ENCODE measurements around the gene SELENBP1.

Gene SELENBP1

GRCh38 chr1:151336556-151336955 is 35.9 kb downstream of the SELENBP1 start:
- no peak for DNase-seq

GRCh38 chr1:151334822-151335221 is 37.7 kb downstream of the SELENBP1 start:
- Histone ChIP-seq H3K9me3 (ENCODE audit: control extremely low read depth in 1 of 5, control insufficient read depth in 4 of 5, insufficient read depth in 2 of 5, low read depth in 1 of 5, low read length in 4 of 5) (no peaks in the 10 kb centered on the region), H3K36me3 (ENCODE audit: control insufficient read depth in 4 of 4, insufficient read depth in 4 of 4, low read length in 3 of 4) (no peaks in the 10 kb centered on the region), H3K27me3 (replicated peaks in 2 of 5; ENCODE audit: control insufficient read depth in 4 of 5, insufficient read depth in 5 of 5, low read length in 4 of 5) (no peaks in the 10 kb centered on the region), H3K4me3 (ENCODE audit: control insufficient read depth in 1 of 7, extremely low read depth in 1 of 7, insufficient read depth in 4 of 7, low read depth in 2 of 7, low read length in 6 of 7) (no peak overlapping the region), H3K27ac (ENCODE audit: insufficient read depth in 1 of 2, low read depth in 1 of 2, low read length in 2 of 2, poor library complexity in 1 of 2, severe bottlenecking in 2 of 2) (no peak overlapping the region), H3K4me1 (ENCODE audit: control extremely low read depth in 1 of 4, control insufficient read depth in 4 of 4, insufficient read depth in 4 of 4, low read length in 3 of 4) (no peaks in the 10 kb centered on the region)
- POLR2A ChIA-PET, result no interaction called here
- WGBS (ENCODE audit: insufficient coverage), result 83% methylated on average over 1 of the region's 5 CpGs
- no peak for DNase-seq
- CTCF ChIA-PET, result interaction anchor here (28.0 kb wide), 1 partner anchor 22 kb away, joined by 644 read pairs; the partner anchor contains the start of gene PI4KB

More at GRCh38 chr1:151336556-151336955, 35.9 kb downstream of the SELENBP1 start:
- Histone ChIP-seq H3K4me3 (ENCODE audit: control insufficient read depth in 1 of 7, extremely low read depth in 1 of 7, insufficient read depth in 4 of 7, low read depth in 2 of 7, low read length in 6 of 7) (no peak overlapping the region), H3K36me3 (ENCODE audit: control insufficient read depth in 4 of 4, insufficient read depth in 4 of 4, low read length in 3 of 4) (peaks cover 0 to 2% (median under 1%) of the 10 kb centered on the region in 4 experiments), H3K27ac (ENCODE audit: insufficient read depth in 1 of 2, low read depth in 1 of 2, low read length in 2 of 2, poor library complexity in 1 of 2, severe bottlenecking in 2 of 2) (peak overlapping the region in 1 of 2 experiments; percentile 7), H3K4me1 (ENCODE audit: control extremely low read depth in 1 of 4, control insufficient read depth in 4 of 4, insufficient read depth in 4 of 4, low read length in 3 of 4) (peaks cover 0 to 7% (median 3%) of the 10 kb centered on the region in 4 experiments), H3K27me3 (replicated peaks in 2 of 5; ENCODE audit: control insufficient read depth in 4 of 5, insufficient read depth in 5 of 5, low read length in 4 of 5) (no peaks in the 10 kb centered on the region), H3K9me3 (ENCODE audit: control extremely low read depth in 1 of 5, control insufficient read depth in 4 of 5, insufficient read depth in 2 of 5, low read depth in 1 of 5, low read length in 4 of 5) (no peaks in the 10 kb centered on the region)
- POLR2A ChIA-PET, result interaction anchor here (0.7 to 1.9 kb wide), 3 partner anchors 9 to 44 kb away, joined by 3 to 6 read pairs (median 4); partner anchors contain the start of gene PI4KB
- CTCF ChIA-PET, result interaction anchor here (0.6 to 28.0 kb wide), 5 partner anchors 9 to 329 kb away, joined by 3 to 644 read pairs (median 3); partner anchors contain the start of gene PI4KB
- no CpG with 5 or more reads among the region's 3 CpGs for WGBS (ENCODE audit: insufficient coverage)

- no peaks in the 10 kb centered on the region for H3K9me3 ChIP-seq (ENCODE audit: control extremely low read depth in 1 of 5, control insufficient read depth in 4 of 5, insufficient read depth in 2 of 5, low read depth in 1 of 5, low read length in 4 of 5)
- POLR2A ChIA-PET, result interaction anchor here (0.6 to 1.7 kb wide), 6 partner anchors 9 to 134 kb away, joined by 3 to 6 read pairs (median 4); partner anchors contain the start of genes PSMB4 and ZNF687
- WGBS (ENCODE audit: insufficient coverage), result 35% methylated on average over 25 of the region's 34 CpGs
These were observed 44.4 kb downstream of the SELENBP1 start for GRCh38 chr1:151327903-151328674.

DNA sequence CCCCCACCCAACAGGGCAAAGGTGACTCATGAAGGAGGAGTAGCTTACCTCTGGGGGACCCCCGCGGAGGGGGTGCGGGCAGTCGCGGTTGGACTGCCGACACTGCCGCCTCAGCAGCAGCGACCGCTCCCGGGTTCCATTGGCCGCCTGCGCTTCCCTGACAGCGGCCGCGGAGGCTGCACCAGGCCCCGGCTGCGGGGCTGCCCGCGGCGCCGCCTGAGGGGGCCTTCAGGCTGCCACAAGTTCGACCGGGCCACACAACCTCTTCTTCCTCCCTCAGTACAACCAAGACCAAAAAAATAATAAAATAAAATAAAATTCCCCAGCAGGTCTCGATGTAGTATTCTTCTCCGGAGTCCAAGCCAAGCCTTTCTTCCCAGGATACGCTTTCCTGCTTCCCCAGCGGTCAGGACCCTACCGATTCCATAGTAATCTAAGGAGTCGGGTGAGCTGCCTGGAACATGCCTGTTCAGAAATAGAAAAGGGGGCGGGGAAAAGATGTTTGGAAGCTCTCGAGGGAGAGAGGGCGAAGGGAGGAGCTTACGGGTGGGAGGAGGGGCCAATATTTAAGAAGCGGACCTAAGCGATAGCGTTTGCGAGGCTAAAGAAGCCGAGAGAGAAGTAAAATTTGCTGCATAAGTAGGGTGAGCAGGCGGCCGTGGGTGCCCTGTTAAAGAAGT is 45.1 kb downstream of the SELENBP1 start, which contains the start of gene PI4KB:
PI4KB (minus strand) TSS at position 194 of the 680 bp plus-strand sequence. CDS start 10,935 bp downstream, outside the sequence.
- Histone ChIP-seq H3K4me3 (ENCODE audit: control insufficient read depth in 1 of 7, extremely low read depth in 1 of 7, insufficient read depth in 4 of 7, low read depth in 2 of 7, low read length in 6 of 7) (peak within 1 kb of the TSS; percentile 41 to 93 (median 77)), H3K4me1 (ENCODE audit: control extremely low read depth in 1 of 4, control insufficient read depth in 4 of 4, insufficient read depth in 4 of 4, low read length in 3 of 4) (peaks cover 4 to 28% (median 20%) of the 10 kb centered on the region in 4 experiments), H3K27me3 (replicated peaks in 2 of 5; ENCODE audit: control insufficient read depth in 4 of 5, insufficient read depth in 5 of 5, low read length in 4 of 5) (no peaks in the 10 kb centered on the region), H3K27ac (ENCODE audit: insufficient read depth in 1 of 2, low read depth in 1 of 2, low read length in 2 of 2, poor library complexity in 1 of 2, severe bottlenecking in 2 of 2) (peak within 1 kb of the TSS; percentile 99 to 100), H3K36me3 (ENCODE audit: control insufficient read depth in 4 of 4, insufficient read depth in 4 of 4, low read length in 3 of 4) (peaks cover 0 to 21% (median 14%) of the 10 kb centered on the region in 4 experiments), H3K9me3 (ENCODE audit: control extremely low read depth in 1 of 5, control insufficient read depth in 4 of 5, insufficient read depth in 2 of 5, low read depth in 1 of 5, low read length in 4 of 5) (no peaks in the 10 kb centered on the region)
- ChIA-PET CTCF (interaction anchor here (1.0 to 41.8 kb wide), 6 partner anchors 5 to 76 kb away, joined by 3 to 644 read pairs (median 4); partner anchors contain the start of gene PI4KB), POLR2A (interaction anchor here (0.6 to 1.7 kb wide), 8 partner anchors 9 to 133 kb away, joined by 3 to 6 read pairs (median 4); partner anchors contain the start of genes PSMB4 and ZNF687)
- peak; percentile 98 to 99 (median 99) for DNase-seq
- WGBS (ENCODE audit: insufficient coverage), result 0% methylated on average over 24 of the region's 40 CpGs

More at GRCh38 chr1:151327903-151328674, 44.4 kb downstream of the SELENBP1 start:
- Histone ChIP-seq H3K4me3 (ENCODE audit: control insufficient read depth in 1 of 7, extremely low read depth in 1 of 7, insufficient read depth in 4 of 7, low read depth in 2 of 7, low read length in 6 of 7) (peak overlapping the region in 6 of 7 experiments; percentile 76 to 93 (median 80)), H3K27me3 (replicated peaks in 2 of 5; ENCODE audit: control insufficient read depth in 4 of 5, insufficient read depth in 5 of 5, low read length in 4 of 5) (no peaks in the 10 kb centered on the region), H3K36me3 (ENCODE audit: control insufficient read depth in 4 of 4, insufficient read depth in 4 of 4, low read length in 3 of 4) (peaks cover 0 to 15% (median 12%) of the 10 kb centered on the region in 4 experiments), H3K4me1 (ENCODE audit: control extremely low read depth in 1 of 4, control insufficient read depth in 4 of 4, insufficient read depth in 4 of 4, low read length in 3 of 4) (peaks cover 4 to 28% (median 20%) of the 10 kb centered on the region in 4 experiments), H3K27ac (ENCODE audit: insufficient read depth in 1 of 2, low read depth in 1 of 2, low read length in 2 of 2, poor library complexity in 1 of 2, severe bottlenecking in 2 of 2) (peak overlapping the region; percentile 99 to 100)
- CTCF ChIA-PET, result interaction anchor here (1.5 to 41.8 kb wide), 4 partner anchors 4 to 75 kb away, joined by 3 to 644 read pairs (median 324); partner anchors contain the start of gene PI4KB
- no peak for DNase-seq

DNA sequence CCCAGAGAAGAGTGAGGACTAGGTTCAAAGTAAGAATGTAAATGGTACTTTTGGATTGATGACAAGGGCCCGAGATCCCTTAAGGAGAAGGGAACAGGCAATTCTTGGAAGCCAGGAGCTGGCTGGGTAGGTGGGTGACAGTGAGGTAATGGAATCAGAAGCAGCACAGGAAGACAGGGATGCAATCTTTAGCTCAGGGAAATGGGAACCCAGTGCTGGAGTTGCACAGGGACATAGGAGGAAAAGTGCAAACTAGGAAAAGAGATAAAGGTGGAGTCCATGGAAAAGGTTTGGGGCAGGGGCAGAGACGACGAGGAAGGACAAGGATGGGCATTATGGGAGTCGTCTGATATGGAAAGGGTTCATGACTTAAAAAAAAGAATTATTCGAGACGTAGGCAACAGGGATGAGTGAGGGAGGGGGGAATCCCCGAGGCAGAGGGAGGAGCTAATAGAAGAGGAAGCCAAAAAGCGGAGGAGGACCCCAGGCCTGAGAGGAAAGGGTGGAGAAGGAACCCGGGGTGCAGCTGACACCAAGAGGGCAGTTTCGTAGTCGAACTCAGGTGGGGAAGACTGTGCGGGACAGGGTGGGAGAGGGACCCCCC is 45.8 kb downstream of the SELENBP1 start:
- WGBS (ENCODE audit: insufficient coverage), result 5% methylated on average over 8 of the region's 12 CpGs
- H3K27me3 ChIP-seq (replicated peaks in 2 of 5; ENCODE audit: control insufficient read depth in 4 of 5, insufficient read depth in 5 of 5, low read length in 4 of 5), result no peaks in the 10 kb centered on the region
- peak overlapping the region; percentile 41 to 93 (median 77) for H3K4me3 ChIP-seq (ENCODE audit: control insufficient read depth in 1 of 7, extremely low read depth in 1 of 7, insufficient read depth in 4 of 7, low read depth in 2 of 7, low read length in 6 of 7)
- no peaks in the 10 kb centered on the region for H3K9me3 ChIP-seq (ENCODE audit: control extremely low read depth in 1 of 5, control insufficient read depth in 4 of 5, insufficient read depth in 2 of 5, low read depth in 1 of 5, low read length in 4 of 5)
- peak; percentile 61 to 82 (median 79) for DNase-seq
- POLR2A ChIA-PET, result interaction anchor here (0.6 to 1.7 kb wide), 6 partner anchors 9 to 161 kb away, joined by 3 to 5 read pairs (median 4); partner anchors contain the start of genes PSMB4, SCNM1 and ZNF687
- peaks cover 3 to 26% (median 17%) of the 10 kb centered on the region in 4 experiments for H3K36me3 ChIP-seq (ENCODE audit: control insufficient read depth in 4 of 4, insufficient read depth in 4 of 4, low read length in 3 of 4)
- CTCF ChIA-PET, result interaction anchor here (1.0 to 41.8 kb wide), 6 partner anchors 6 to 77 kb away, joined by 3 to 644 read pairs (median 4); partner anchors contain the start of gene PI4KB
- H3K4me1 ChIP-seq (ENCODE audit: control extremely low read depth in 1 of 4, control insufficient read depth in 4 of 4, insufficient read depth in 4 of 4, low read length in 3 of 4), result peaks cover 4 to 28% (median 20%) of the 10 kb centered on the region in 4 experiments
- H3K27ac ChIP-seq (ENCODE audit: insufficient read depth in 1 of 2, low read depth in 1 of 2, low read length in 2 of 2, poor library complexity in 1 of 2, severe bottlenecking in 2 of 2), result peak overlapping the region; percentile 99 to 100

Measured in common myeloid progenitor, CD34-positive (primary cell).